ENCODE measurements around the gene GABRA6. TPM values are rescaled to one million over a fixed set of nuclear protein-coding genes. Genes with fewer than 3 reads are reported as not detected.

The GABRA6 gene
- total and polyA plus RNA-seq, 2 experiments from 2014 or later, result not detected

DNA sequence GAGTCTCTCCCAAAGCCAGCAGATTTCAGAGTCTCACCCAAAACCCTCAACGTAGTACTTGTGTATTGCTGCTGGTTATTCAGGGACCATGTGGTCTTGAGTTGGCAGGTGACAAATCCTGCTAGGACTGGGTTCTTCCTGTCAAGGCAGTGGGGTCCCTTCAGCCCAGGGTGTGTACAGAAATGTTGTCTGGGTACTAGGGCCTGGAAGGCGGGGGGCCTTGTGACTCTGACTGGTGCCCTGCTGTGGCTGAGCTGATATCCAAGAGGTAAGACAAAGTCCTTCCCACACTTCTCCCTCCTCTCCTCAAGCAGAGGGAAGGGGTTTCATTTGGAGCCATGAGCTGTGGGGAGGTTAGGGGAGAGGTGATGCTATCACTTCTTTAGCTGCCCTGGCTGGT, 58.8 kb downstream of the GABRA6 start:
- Histone ChIP-seq H2AFZ (no peak overlapping the region), H3F3A (replicated peaks; ENCODE audit: low read depth) (no peaks in the 10 kb centered on the region), H3K9me2 (ENCODE audit: insufficient read depth) (0 out of 2 replicates have a peak, but pooled peaks cover 8% of the 10 kb centered on the region), H4K20me1 (replicated peaks; ENCODE audit: insufficient read depth) (no peaks in the 10 kb centered on the region; the same call in 1 of the 2 replicates), H3K36me3 (ENCODE audit: insufficient read depth) (no peaks in the 10 kb centered on the region), H3K79me2 (replicated peaks; ENCODE audit: insufficient read depth) (no peaks in the 10 kb centered on the region), H3K27ac (ENCODE audit: low read depth) (no peak overlapping the region), H3K4me3 (no peak overlapping the region), H3K4me2 (no peak overlapping the region), H3K27me3 (ENCODE audit: insufficient read depth) (no peaks in the 10 kb centered on the region), H3K4me1 (ENCODE audit: insufficient read depth) (no peaks in the 10 kb centered on the region)
- TF ChIP-seq NANOG (IDR thresholded peaks at IDR 0.05; ENCODE audit: borderline replicate concordance) (no peak), POLR2AphosphoS5 (IDR thresholded peaks at IDR 0.05; ENCODE audit: low read depth) (no peak), JUNB (IDR thresholded peaks at IDR 0.05; ENCODE audit: unreplicated experiment) (no peak), CREB1 (CRISPR knock-in tag; IDR thresholded peaks at IDR 0.05; ENCODE audit: low read depth) (no peak), ZNF114 (CRISPR knock-in tag; IDR thresholded peaks at IDR 0.05) (no peak), ZNF331 (CRISPR knock-in tag; IDR thresholded peaks at IDR 0.05; ENCODE audit: low read depth) (no peak)
- TF ChIP-seq, protein P1, sequence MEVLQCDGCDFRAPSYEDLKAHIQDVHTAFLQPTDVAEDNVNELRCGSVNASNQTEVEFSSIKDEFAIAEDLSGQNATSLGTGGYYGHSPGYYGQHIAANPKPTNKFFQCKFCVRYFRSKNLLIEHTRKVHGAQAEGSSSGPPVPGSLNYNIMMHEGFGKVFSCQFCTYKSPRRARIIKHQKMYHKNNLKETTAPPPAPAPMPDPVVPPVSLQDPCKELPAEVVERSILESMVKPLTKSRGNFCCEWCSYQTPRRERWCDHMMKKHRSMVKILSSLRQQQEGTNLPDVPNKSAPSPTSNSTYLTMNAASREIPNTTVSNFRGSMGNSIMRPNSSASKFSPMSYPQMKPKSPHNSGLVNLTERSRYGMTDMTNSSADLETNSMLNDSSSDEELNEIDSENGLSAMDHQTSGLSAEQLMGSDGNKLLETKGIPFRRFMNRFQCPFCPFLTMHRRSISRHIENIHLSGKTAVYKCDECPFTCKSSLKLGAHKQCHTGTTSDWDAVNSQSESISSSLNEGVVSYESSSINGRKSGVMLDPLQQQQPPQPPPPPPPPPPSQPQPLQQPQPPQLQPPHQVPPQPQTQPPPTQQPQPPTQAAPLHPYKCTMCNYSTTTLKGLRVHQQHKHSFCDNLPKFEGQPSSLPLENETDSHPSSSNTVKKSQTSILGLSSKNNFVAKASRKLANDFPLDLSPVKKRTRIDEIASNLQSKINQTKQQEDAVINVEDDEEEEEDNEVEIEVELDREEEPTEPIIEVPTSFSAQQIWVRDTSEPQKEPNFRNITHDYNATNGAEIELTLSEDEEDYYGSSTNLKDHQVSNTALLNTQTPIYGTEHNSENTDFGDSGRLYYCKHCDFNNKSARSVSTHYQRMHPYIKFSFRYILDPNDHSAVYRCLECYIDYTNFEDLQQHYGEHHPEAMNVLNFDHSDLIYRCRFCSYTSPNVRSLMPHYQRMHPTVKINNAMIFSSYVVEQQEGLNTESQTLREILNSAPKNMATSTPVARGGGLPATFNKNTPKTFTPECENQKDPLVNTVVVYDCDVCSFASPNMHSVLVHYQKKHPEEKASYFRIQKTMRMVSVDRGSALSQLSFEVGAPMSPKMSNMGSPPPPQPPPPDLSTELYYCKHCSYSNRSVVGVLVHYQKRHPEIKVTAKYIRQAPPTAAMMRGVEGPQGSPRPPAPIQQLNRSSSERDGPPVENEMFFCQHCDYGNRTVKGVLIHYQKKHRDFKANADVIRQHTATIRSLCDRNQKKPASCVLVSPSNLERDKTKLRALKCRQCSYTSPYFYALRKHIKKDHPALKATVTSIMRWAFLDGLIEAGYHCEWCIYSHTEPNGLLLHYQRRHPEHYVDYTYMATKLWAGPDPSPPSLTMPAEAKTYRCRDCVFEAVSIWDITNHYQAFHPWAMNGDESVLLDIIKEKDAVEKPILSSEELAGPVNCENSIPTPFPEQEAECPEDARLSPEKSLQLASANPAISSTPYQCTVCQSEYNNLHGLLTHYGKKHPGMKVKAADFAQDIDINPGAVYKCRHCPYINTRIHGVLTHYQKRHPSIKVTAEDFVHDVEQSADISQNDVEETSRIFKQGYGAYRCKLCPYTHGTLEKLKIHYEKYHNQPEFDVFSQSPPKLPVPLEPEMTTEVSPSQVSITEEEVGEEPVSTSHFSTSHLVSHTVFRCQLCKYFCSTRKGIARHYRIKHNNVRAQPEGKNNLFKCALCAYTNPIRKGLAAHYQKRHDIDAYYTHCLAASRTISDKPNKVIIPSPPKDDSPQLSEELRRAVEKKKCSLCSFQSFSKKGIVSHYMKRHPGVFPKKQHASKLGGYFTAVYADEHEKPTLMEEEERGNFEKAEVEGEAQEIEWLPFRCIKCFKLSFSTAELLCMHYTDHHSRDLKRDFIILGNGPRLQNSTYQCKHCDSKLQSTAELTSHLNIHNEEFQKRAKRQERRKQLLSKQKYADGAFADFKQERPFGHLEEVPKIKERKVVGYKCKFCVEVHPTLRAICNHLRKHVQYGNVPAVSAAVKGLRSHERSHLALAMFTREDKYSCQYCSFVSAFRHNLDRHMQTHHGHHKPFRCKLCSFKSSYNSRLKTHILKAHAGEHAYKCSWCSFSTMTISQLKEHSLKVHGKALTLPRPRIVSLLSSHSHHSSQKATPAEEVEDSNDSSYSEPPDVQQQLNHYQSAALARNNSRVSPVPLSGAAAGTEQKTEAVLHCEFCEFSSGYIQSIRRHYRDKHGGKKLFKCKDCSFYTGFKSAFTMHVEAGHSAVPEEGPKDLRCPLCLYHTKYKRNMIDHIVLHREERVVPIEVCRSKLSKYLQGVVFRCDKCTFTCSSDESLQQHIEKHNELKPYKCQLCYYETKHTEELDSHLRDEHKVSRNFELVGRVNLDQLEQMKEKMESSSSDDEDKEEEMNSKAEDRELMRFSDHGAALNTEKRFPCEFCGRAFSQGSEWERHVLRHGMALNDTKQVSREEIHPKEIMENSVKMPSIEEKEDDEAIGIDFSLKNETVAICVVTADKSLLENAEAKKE (CRISPR knock-in tag; IDR thresholded peaks at IDR 0.05), result no peak
- Mint-ChIP-seq H3K9me3 (peaks cover 3% of the 10 kb centered on the region; the same call in 2 of the 3 replicates), H3K36me3 (ENCODE audit: low read depth) (no peaks in the 10 kb centered on the region), H3K4me1 (no peaks in the 10 kb centered on the region), H3K27ac (no peak overlapping the region), H3K4me3 (no peak overlapping the region), H3K27me3 (ENCODE audit: insufficient read depth, low read depth, poor library complexity) (peaks cover 2% of the 10 kb centered on the region)
- DNase-seq (ENCODE audit: low spot score) (no peak), ATAC-seq (no peak)

- DNase-seq (ENCODE audit: low spot score) (no peak), ATAC-seq (no peak)
- Histone ChIP-seq H3K27ac (ENCODE audit: low read depth) (no peak overlapping the region), H3K36me3 (ENCODE audit: insufficient read depth) (no peaks in the 10 kb centered on the region), H3F3A (replicated peaks; ENCODE audit: low read depth) (no peaks in the 10 kb centered on the region), H3K27me3 (ENCODE audit: insufficient read depth) (no peaks in the 10 kb centered on the region), H2AFZ (0 out of 2 replicates have a peak overlapping the region, but pooled peaks have one; percentile 43), H3K4me2 (no peak overlapping the region), H3K79me2 (replicated peaks; ENCODE audit: insufficient read depth) (no peaks in the 10 kb centered on the region), H3K4me1 (ENCODE audit: insufficient read depth) (no peaks in the 10 kb centered on the region), H4K20me1 (replicated peaks; ENCODE audit: insufficient read depth) (no peaks in the 10 kb centered on the region; the same call in 1 of the 2 replicates), H3K9me2 (ENCODE audit: insufficient read depth) (0 out of 2 replicates have a peak, but pooled peaks cover 8% of the 10 kb centered on the region), H3K4me3 (no peak overlapping the region)
- Mint-ChIP-seq H3K36me3 (ENCODE audit: low read depth) (no peaks in the 10 kb centered on the region), H3K4me3 (no peak overlapping the region), H3K27me3 (ENCODE audit: insufficient read depth, low read depth, poor library complexity) (peaks cover 2% of the 10 kb centered on the region), H3K4me1 (no peaks in the 10 kb centered on the region), H3K27ac (no peak overlapping the region), H3K9me3 (peaks cover 3% of the 10 kb centered on the region; the same call in 2 of the 3 replicates)
- TF ChIP-seq EZH2 (IDR thresholded peaks at IDR 0.05; ENCODE audit: low read depth, unreplicated experiment) (no peak), STAT1 (IDR thresholded peaks at IDR 0.05; ENCODE audit: unreplicated experiment) (no peak)
Observed at GRCh38 chr5:161745392-161745791, 59.9 kb downstream of the GABRA6 start.

Measured in GM23338 (cell line).